Epithelial cell of prostate (primary cell): ENCODE data around the gene RGS19.

Experiments
- DNase-seq: peaks from one replicate; pipeline ENCODE4 v3.0.0-alpha.2; 2011; ENCODE audit warnings: low read depth, low spot score
- H3K27ac ChIP-seq: fragments of 450-650 bp; 2 replicates; pipeline ENCODE4 v1.5.1; 2017; ENCODE audit warnings: mild to moderate bottlenecking

The RGS19 gene

DNA sequence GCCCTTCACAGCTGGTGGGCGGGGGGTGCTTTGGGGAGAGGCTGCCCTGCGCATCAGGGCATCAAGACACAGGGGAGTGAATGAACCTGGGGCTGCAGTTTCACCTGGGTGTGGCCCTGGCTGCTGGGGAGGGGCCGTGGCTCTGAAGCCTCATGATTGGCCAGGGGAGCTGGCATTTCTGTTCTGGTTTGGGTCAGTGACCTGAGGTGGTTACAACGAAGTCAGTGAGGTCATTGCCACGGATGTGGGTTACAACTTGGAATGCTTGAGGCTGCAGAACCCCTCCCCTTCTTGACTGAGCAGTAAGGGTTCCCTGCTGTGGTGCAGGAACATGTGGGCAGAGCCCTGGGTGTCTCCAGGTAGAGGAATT lies 13.4 kb downstream of the RGS19 start:
- DNase-seq = peak; percentile 10
- no peak overlapping the region for H3K27ac ChIP-seq

DNA sequence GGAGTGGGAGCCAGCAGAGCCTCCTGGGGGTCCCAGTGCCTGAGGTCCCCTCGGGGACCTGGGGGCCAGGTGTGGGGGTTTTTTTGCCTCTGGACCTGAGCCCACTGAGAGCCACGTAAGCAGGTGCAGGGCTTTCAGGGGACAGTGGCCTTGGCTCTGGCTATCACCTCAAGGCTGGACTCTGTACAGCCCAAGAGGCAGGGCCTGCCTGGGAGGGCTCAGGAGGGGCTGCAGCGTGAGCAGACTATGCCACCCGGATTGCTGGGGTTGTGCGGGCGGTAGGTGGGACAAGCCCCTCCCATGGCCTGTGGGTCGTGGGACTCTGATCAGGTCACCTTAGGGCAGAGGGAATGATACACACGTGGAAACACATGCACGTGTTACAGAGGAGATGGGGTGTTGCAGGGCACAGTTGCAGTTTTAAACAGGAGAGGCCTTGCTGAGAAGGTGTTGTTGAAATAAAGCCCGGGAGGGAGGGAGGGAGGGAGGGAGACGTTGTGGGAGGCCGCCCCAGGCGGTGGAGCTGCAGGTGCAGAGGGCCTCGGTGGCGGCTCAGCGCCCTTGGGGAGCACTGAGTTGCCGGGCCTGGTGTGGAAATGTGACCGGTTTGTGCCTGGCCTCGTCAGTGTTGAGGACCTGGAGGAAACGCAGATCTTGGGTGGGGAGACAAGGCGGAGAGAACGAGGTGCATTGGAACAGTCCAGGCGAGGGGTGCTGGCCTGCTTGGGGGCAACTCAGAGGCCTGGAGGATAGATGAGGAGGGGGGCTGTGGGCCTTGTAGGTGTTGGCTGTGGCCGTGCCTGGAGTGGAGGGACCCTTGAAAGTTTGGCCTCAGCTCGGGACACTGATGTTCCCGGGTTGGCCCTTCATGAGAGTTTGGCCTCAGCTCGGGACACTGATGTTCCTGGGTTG lies 14.0 kb downstream of the RGS19 start:
- H3K27ac ChIP-seq = no peak overlapping the region
- no peak for DNase-seq

DNA sequence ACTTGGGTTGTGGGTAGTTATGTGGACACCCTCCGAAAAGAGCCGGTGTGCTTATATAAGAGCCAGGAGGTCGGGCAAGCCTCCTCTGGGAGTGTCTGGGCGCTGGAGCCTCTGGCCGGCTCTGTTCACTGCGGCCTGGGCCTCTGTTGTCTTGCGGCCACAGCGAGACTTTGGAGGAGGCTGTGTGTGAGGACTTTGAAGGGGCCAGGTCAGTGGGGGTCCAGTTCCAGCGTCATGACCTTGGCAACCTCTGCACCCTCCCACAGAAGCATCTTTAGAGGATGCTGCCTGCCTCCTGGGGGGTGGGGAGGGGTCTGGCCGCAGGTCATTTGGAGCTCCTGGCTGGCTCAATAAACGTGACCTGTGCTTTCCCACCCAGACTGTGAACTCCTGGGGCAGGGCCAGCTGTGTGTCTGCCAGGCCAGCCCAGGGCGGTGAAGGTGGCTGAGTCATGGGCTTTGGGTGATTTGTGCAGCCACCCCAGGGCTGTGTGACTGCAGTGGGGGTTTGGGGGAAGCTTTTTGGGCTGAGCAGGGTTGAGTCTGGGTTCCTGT lies 15.1 kb downstream of the RGS19 start:
- DNase-seq = no peak
- peak overlapping the region; percentile 62 for H3K27ac ChIP-seq

DNA sequence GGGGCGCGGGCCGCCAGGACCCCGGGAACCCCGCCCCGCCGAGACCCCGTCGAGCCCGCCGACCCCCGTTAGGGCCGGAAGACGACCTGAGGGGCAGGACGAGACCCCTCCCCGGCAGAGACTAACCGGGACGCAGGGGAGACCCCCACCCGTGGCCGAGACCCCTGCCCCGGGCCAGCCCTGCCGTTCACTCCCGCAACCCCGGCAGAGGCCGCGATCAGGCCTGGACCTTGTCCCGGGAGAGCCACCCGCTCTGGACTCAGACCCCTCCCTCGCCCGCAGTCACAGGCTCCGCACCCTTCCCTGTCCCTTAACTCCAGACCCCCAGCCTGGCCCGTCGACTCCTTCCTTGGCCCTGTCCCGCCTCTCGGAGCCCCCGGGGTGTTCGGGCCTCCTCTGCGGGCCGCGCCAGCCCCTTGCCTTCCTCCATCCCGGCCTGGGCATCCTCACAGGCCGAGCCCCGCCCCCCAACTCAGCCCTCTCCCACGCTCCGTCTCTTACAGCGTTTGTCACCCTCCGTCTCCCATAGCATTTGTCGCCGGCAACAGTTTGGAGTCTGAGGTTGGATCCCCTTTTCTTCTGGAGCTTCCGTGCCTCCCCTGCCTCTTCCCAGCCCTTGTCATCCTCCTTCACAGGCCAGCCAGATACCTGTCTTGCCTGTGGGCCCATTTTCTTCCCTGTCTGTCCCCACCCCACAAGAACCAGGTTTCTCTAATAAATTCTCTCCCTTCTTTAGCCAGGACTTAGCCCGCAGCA lies 15.8 kb downstream of the RGS19 start:
- peak overlapping the region; percentile 62 for H3K27ac ChIP-seq

DNA sequence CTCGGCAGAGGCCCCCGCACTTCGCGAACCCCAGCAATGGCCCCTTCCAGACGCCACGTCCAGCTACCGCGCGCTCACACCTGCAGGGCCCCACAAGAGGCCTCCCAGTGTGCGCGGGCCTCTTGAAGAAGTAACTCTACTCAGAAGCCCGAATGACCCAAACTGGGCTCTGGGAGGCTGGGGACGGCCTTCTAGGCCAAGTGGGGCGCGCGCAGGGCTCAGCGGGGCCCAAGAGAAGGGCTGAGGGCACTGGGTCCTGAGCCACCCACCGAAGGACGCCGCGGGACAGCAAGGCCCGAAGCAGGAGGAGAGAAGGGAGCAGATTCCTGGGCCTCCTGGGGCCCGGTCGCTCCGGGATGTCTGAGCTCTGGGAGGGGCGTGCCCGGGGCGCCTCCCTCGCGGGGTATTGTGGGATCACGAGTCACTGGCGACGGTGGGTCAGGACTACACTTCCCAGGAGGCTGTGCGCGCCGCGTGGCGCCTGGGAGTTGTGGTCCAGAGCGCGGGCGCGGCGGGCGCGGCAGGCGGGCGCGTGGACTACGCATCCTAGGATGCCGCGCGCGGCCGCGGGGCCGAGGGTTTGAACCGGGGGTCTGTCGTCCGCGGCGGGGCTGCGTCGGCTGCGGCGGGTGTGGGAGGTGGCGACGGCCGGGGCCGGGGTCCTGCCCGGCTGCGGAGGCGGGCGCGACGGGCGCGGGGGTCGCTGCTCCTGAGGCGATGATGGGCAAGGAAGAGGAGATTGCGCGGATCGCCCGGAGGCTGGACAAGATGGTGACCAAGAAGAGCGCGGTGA lies 16.5 kb downstream of the RGS19 start, which contains the start of gene TCEA2:
Gene TCEA2 (plus strand): TSS at position 603 of the 793 bp plus-strand sequence. CDS start 115 bp downstream, at position 718.
- peak within 1 kb of the TSS; percentile 62 for H3K27ac ChIP-seq
- peak; percentile 77 for DNase-seq

More for the DNA sequence above, 15.8 kb downstream of the RGS19 start:
- DNase-seq = no peak

DNA sequence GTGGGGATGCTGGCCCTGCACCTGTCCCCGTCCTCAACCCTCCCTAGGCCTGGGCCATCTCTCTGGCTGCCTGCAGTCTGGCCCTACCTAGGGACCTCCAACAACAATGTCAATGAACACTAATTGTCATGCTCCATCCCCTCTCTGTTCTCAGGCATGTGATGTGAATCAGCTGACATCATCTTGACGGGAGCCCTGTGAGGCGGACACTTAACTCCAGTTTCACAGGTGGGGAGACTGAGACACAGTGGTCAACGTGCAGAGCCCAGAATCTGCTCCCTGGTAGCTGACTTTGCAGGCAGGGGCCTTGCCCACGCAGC lies 17.1 kb downstream of the RGS19 start:
- peak overlapping the region; percentile 62 for H3K27ac ChIP-seq
- DNase-seq = no peak

DNA sequence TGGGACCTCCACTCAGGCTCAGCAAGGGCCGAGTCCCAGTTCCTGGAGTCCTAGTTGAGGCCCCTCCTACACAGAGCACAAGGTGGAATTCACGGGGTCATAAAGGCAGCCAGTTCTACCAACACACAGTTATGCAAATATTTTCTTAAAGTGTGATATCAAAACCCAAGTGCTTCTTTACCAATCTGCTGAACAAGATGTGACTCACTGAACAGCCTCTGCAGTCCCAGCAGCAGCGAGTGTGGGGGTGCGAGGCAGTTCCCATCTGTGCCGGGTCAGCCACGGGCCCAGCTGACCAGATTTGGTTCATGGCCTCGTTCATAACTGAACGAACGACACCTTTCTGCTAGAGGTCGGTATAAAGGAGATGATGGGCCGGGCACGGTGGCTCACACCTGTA lies 20.8 kb downstream of the RGS19 start:
- no peak for DNase-seq
- H3K27ac ChIP-seq = no peak overlapping the region

DNA sequence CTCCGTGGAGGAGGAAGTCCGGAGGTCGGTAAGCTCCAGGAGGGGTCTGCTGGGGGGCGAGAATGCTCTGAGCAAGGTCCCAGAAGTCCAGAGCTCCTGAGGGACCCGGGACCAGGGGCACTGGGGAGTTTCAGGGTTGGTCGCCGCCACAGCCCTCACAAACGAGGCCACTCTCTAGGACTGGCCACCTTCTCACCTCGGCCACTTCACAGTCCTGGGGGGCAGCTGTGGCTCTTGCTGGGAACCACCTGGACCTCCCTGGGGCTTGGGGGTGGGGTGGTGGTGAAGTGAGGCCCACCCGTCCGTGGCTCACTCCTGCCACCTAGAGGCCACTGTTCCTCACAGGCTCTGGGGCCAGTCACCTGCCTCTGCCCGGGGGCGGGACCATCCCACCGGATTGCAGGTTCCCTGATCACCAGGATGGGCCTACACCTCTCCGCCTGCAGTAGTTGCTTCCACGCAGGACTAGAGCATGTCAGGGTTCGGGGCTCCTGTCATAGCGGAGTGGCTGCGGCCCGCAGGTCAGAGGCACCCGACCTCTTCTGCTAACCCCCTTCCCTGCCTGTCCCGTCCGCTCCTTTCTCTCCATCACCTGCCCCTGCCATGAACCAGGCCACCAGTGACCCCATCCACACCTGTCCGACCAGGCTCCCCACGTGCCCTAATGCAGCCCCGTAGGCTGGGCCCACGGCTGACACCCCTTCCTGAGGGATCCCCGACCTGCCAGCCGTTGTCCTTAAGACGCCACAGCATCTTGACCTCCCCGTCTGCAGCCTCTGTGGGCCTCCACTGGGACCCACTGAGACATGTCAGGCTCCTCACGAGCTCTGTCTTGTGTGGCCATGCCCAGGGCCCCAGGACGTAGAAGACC lies 21.5 kb downstream of the RGS19 start:
- no peak overlapping the region for H3K27ac ChIP-seq
- DNase-seq = no peak

DNA sequence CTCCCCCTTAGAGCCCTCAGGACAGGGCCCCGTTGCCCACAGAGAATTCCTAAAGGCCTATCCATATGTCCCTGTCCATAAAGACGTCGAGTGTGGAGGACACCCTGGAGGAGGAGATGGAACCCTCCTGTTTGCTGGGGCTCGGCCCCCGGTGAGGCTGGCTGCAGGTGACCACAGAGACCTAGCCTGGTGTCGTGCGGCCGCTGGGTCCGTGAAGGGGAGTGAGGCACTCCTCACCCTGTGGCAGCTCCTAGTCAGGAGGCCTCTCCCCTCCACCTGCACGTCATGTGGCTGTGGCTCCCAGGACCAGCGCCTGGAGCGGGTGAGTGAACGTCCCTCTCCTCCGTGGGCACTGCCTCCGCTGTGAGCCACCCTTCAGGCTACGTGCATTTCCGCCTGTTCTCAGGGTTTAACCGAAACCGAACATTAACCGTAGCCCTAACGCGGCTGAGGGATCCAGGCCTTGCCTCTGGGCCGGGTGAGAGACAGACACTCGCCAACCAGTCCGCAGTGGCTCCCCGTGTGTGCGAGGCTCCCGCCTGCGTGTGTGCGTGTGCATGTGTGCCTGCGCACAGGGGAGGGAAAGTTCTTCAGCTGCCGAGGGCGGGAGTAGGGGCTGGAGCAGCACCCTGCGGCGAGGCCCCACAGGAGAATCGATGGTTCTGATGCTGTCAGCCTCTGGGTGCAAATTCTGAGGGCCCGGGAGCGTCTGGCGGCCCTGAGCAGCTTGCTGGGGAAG lies 22.3 kb downstream of the RGS19 start:
- H3K27ac ChIP-seq = no peak overlapping the region
- no peak for DNase-seq

DNA sequence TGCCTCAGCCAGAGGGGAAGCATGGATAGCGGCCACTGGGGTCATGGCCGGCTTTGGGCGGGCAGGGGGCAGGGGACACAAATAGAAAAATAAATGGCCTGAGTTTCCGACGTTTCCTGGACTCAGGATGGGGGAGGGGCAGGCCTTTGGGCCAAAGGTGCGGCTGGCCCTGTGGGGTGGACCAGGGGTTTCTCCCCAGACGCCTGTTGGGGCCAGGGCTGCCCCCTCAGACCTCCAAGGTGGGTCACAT lies 22.8 kb downstream of the RGS19 start:
- H3K27ac ChIP-seq = no peak overlapping the region
- no peak for DNase-seq

DNA sequence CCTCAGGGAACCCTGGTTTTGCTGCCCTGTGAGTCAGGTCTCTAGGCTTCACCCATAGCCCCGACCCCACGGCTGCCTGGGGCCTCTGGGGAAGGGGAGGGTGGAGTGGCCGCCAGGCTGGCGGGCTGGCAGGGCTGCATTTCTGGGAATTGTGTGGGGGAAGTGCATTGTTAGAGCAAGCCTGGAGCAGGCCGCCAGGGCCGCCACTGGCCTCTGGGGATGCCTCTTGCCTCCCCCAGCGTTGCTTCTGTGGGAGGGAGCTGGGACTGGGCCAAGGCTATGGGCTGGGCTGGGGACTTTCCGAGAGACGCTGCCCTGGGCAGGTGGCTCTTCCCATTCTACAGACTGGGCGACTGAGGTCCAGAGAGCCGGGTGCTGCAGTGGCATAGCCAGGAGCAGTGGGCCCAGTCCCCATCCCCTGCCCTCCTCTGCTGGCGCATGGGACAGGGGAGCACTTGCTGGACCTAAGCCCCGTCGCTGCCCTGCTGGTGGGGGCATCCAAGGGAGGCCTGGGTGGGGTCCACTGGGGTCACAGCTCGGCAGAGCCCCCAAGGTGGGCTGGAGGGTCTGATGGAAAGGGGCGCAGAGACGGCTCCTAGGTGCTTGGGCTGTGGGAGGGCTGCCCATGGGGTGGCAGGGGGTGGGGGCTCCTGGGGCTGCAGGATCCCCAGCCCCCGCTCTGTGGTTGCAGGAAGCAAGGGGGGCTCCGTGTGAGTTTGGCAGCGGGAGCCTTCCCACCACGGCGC lies 23.3 kb downstream of the RGS19 start:
- H3K27ac ChIP-seq = no peak overlapping the region
- no peak for DNase-seq

DNA sequence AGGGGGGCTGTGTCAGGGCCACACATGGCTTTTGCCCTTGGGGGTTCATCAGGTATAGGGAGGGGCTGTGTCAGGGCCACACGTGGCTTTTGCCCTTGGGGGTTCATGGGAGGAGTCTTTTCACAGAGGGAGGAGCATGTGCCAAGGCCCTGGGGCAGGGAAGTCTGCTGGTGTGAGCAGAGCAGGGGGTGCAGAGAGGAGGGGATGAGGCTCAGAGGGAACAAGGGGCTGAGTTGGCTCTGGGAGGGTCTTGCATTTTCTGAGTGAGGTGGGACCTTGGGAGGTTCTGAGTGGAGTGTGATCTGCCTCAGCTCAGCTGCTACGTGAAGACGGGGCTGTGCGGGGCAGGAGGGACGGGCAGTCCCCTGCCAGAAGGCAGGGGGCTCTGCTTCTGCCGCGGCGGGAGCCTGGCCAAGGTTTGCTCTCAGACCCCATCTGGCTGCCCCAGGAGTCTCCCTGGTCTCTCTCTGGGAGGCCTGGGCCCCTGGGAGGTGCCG lies 23.9 kb downstream of the RGS19 start:
- H3K27ac ChIP-seq = no peak overlapping the region

DNA sequence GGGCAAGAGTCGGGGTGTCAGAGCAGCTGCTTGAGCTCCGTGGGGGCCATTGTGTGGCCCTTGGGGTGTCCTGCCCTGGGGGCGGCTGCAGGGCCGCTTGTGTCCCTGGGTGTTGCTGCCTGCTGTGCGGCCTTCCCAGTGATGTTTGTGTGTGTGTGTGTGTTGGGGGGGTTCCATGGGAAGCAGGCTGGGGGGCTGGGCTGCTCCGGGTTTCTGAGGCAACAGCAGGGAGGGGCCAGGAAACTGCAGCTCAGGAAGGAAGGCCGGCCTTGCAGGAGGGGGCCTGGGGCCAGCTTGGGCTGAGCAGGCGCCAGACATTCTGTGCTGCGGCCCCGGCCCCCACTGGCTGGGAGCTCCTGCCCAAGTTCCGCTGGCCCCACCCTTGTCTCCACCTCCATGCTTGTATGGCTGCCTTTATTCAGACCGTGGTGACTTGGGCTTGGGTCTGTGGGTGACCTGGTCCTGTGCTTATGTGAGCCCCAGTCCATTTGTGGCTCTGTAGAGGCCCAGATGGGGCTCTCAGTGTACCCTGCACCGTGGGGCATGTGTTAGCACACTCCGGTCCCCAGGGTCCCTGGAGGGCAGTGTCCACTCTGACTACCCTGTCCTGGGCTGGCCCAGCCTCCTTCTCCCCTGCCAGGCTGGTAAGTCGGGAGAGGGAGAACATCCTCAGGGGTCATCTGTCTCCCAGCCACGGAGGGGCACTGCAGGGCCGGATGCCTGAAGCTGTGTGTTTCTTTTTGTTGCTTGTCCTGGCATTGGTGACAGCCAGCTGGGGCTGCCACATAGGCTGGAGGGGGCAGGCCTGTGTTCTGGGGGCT lies 25.3 kb downstream of the RGS19 start:
- no peak for DNase-seq
- H3K27ac ChIP-seq = no peak overlapping the region

More for the DNA sequence above, 23.9 kb downstream of the RGS19 start:
- DNase-seq = no peak

DNA sequence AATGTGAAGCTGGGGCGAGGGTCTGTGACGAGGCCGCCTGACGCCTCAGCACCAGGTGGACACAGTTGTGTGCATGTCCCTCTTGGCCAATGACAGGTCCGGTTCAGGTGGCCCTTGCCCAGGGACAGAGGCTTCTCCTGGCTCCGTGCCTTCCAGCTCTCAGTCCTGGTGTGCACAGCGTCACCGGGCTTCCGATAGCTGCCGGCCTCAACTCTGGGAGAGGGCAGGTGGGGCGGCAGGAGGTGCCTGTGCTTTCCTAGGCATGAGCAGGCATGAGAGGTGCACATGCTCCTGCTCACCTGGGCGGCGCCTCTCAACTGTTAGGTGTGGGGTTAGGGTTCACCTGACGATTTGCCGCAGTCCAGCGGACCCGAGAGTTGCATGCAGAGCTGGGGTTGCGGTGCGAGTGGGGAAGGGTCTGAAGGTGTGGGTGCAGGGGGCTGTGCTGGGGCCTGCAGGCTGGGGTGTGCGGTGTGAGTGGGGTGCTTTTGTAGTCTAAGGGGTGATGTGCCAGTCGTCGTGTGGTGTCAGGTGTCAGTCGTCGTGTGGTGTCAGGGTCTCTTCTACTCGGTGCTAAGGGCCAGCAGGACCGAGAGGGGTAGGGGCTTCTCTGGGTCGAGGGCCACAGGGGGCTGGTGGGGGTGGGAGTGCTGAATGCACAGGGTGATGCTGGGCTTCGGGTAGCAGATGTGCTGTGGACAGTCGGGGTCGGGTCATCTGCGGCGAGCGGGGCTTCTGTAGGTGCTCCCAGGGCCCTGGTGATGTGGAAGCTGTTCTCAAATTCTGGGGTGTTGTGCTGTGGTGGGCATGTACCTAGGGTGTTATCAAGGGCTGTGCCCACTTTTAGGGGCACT lies 26.1 kb downstream of the RGS19 start:
- no peak overlapping the region for H3K27ac ChIP-seq
- DNase-seq = no peak

DNA sequence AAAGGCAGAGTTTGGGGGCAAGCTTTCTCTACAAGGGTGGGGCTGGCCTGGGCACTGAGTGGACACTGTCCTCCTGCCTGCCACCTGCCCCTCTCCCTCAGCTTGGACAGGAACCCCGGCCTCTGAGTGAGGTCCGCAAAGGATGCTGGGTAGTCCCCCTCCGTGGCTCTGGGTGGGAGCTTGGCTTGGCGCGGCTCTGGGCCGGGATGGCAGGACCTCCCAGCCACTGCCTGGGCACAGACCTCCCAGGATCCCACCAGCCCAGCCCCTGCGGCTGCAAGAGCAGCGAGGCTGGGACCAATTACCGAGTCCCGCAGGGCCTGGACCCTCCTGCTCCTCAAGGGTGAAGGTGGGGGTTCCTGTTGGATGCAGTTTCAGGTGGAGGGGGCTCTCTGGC lies 27.0 kb downstream of the RGS19 start:
- no peak for DNase-seq
- H3K27ac ChIP-seq = no peak overlapping the region

DNA sequence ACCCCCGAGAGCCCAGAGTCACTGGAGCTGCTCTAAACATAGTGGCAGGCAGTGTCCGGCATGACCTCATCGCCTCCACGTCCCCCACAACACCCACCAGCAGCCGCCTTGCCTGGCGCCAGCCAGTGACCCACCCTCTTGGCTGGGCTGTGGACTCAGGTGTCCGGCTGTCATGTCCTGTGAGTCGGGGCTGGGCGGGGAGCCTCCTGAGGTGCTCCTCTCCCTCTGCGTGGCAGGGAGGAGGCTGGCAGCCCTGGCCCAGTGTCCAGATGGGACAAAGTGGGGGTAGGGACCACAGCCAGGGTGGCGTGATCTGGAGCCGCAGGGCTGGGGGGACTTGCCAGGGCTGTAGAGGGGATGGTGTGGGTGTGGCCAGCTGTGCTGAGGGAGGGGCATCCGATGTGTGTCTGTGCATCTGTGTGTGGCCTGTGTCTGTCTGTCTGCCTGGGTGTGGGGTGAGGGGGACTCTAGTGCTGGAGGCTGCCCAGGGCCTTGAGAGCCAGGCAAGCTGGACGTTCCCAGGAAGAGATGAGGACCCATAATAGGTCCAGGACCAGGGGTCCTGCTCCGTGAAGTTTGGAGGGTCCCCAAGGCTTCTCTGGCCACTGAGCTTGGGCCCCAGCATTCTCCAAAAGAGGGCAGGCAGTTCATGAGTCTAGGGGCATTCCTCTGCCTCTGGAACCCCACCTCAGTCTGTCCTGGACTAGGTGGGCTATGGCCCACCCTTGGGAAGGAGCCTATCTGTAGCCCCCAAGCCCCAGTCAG lies 27.6 kb downstream of the RGS19 start:
- DNase-seq = no peak
- H3K27ac ChIP-seq = no peak overlapping the region
